ENCODE data around the gene LCE2B. TPM values are rescaled to one million over a fixed set of nuclear protein-coding genes. Genes with fewer than 3 reads are reported as not detected.
"Not testable (repeated sequence)": the region's sequence is repeated elsewhere in the genome, so short reads cannot be mapped to it uniquely, and the experiment has no call there.

LCE2B gene
- total RNA-seq, 1 experiment from 2014 or later = not detected

- POLR2A ChIA-PET = no interaction called here
- Histone ChIP-seq H3K9me3 (ENCODE audit: control insufficient read depth, insufficient read depth, low read depth, low read length) (no peaks in the 10 kb centered on the region), H3K36me3 (ENCODE audit: control insufficient read depth, insufficient read depth, low read length) (no peaks in the 10 kb centered on the region), H3K27ac (ENCODE audit: low read length) (no peak within 1 kb of the TSS), H3K4me3 (ENCODE audit: low read depth in 2 of 2, low read length in 2 of 2) (no peak within 1 kb of the TSS), H3K4me1 (ENCODE audit: control insufficient read depth, insufficient read depth, low read length) (no peaks in the 10 kb centered on the region), H3K27me3 (ENCODE audit: control insufficient read depth, insufficient read depth, low read length) (peaks cover 5% of the 10 kb centered on the region; the same call in 1 of the 2 replicates)
- intact Hi-C loops (cut with micrococcal nuclease; ENCODE audit: unreplicated experiment) (no loop called here), in situ Hi-C loops (cut with HindIII; ENCODE audit: low pct_unique_long_range_greater_than_20kb, low sequenced_read_pairs) (no loop called here)
- CTCF ChIA-PET = no interaction called here
- TF ChIP-seq, protein P1, sequence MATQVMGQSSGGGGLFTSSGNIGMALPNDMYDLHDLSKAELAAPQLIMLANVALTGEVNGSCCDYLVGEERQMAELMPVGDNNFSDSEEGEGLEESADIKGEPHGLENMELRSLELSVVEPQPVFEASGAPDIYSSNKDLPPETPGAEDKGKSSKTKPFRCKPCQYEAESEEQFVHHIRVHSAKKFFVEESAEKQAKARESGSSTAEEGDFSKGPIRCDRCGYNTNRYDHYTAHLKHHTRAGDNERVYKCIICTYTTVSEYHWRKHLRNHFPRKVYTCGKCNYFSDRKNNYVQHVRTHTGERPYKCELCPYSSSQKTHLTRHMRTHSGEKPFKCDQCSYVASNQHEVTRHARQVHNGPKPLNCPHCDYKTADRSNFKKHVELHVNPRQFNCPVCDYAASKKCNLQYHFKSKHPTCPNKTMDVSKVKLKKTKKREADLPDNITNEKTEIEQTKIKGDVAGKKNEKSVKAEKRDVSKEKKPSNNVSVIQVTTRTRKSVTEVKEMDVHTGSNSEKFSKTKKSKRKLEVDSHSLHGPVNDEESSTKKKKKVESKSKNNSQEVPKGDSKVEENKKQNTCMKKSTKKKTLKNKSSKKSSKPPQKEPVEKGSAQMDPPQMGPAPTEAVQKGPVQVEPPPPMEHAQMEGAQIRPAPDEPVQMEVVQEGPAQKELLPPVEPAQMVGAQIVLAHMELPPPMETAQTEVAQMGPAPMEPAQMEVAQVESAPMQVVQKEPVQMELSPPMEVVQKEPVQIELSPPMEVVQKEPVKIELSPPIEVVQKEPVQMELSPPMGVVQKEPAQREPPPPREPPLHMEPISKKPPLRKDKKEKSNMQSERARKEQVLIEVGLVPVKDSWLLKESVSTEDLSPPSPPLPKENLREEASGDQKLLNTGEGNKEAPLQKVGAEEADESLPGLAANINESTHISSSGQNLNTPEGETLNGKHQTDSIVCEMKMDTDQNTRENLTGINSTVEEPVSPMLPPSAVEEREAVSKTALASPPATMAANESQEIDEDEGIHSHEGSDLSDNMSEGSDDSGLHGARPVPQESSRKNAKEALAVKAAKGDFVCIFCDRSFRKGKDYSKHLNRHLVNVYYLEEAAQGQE (IDR thresholded peaks at IDR 0.05; ENCODE audit: insufficient read depth in 1 of 2, low read depth in 2 of 2, low read length in 1 of 2) = no peak
- TF ChIP-seq CTCF (IDR thresholded peaks at IDR 0.05) (no peak), POLR2AphosphoS5 (IDR thresholded peaks at IDR 0.05; ENCODE audit: low read depth, low read length) (no peak), TCF7L2 (IDR thresholded peaks at IDR 0.05; ENCODE audit: low read depth, low read length) (no peak), SIN3A (IDR thresholded peaks at IDR 0.05; ENCODE audit: borderline replicate concordance, insufficient read depth, low read depth, low read length) (no peak)
- no TSS peak for BruUV-seq (replicated peaks)
- no peak for DNase-seq (ENCODE audit: low read depth, low spot score)
- no peak for ATAC-seq
Observed at GRCh38 chr1:152663098-152663497, 22.8 kb upstream of the LCE2B start, which contains the start of gene LCE2D. Gene LCE2D, plus strand, starts transcription at chr1:152663380. Its CDS starts 726 bp downstream, at chr1:152664106.

GRCh38 chr1:152666171-152666570 lies 19.8 kb upstream of the LCE2B start:
- H3K27ac ChIP-seq (ENCODE audit: low read length); CTCF ChIA-PET; H3K36me3 ChIP-seq (ENCODE audit: control insufficient read depth, insufficient read depth, low read length); H3K27me3 ChIP-seq (ENCODE audit: control insufficient read depth, insufficient read depth, low read length); H3K4me1 ChIP-seq (ENCODE audit: control insufficient read depth, insufficient read depth, low read length); DNase-seq (ENCODE audit: low read depth, low spot score); H3K4me3 ChIP-seq (ENCODE audit: low read depth in 2 of 2, low read length in 2 of 2); H3K9me3 ChIP-seq (ENCODE audit: control insufficient read depth, insufficient read depth, low read depth, low read length); ATAC-seq; intact Hi-C loops (cut with micrococcal nuclease; ENCODE audit: unreplicated experiment); in situ Hi-C loops (cut with HindIII; ENCODE audit: low pct_unique_long_range_greater_than_20kb, low sequenced_read_pairs); BruUV-seq (replicated peaks); POLR2A ChIA-PET: not testable (repeated sequence)

DNA sequence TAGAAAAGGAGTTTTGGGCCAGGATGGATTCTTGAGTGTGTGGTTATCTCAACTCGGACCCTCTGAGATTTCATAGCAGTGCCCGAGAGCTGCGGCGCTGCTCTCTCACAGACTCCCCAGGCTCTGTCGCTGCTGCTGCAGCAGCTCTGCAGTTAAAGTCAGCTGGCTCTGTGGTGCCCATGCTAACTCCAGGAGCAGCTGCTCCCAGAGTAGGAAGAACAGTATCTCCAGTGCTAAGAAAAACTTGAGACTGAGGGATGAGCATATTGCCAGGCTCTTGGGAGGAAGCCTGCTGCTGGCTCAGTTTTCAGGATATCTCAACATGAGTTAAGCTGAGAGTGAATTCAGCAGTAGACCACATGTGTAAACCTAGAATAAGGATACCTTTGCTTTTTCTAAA lies 18.3 kb upstream of the LCE2B start:
- Histone ChIP-seq H3K9me3 (ENCODE audit: control insufficient read depth, insufficient read depth, low read depth, low read length) (no peaks in the 10 kb centered on the region), H3K4me3 (ENCODE audit: low read depth in 2 of 2, low read length in 2 of 2) (no peak overlapping the region), H3K27ac (ENCODE audit: low read length) (no peak overlapping the region), H3K4me1 (ENCODE audit: control insufficient read depth, insufficient read depth, low read length) (no peaks in the 10 kb centered on the region), H3K36me3 (ENCODE audit: control insufficient read depth, insufficient read depth, low read length) (no peaks in the 10 kb centered on the region), H3K27me3 (ENCODE audit: control insufficient read depth, insufficient read depth, low read length) (no peaks in the 10 kb centered on the region)
- ChIA-PET CTCF (no interaction called here), POLR2A (no interaction called here)
- BruUV-seq (replicated peaks) = no TSS peak
- intact Hi-C loops (cut with micrococcal nuclease; ENCODE audit: unreplicated experiment) (no loop called here), in situ Hi-C loops (cut with HindIII; ENCODE audit: low pct_unique_long_range_greater_than_20kb, low sequenced_read_pairs) (no loop called here)
- DNase-seq (ENCODE audit: low read depth, low spot score) = no peak
- ATAC-seq = no peak
- TF ChIP-seq, protein P1 (IDR thresholded peaks at IDR 0.05; ENCODE audit: insufficient read depth in 1 of 2, low read depth in 2 of 2, low read length in 1 of 2) = no peak
- TF ChIP-seq CTCF (IDR thresholded peaks at IDR 0.05) = no peak
- no peak for TF ChIP-seq POLR2AphosphoS5 (IDR thresholded peaks at IDR 0.05; ENCODE audit: low read depth, low read length)

All from Panc1 (cell line).